H1 (cell line): ENCODE data around the gene MYH13. TPM values are rescaled to one million over a fixed set of nuclear protein-coding genes. Genes with fewer than 3 reads are reported as not detected.

Source experiments
- CTCF ChIA-PET: fragments of 300-600 bp; sonication (Branson Sonifier 250); formaldehyde crosslinking; loops from one replicate; lab custom pipeline; 2021; ENCODE audit not compliant: partially characterized antibody; lab: Charles Lee
- POLR2A ChIA-PET: fragments of 300-600 bp; sonication (Branson Sonifier 250); formaldehyde crosslinking; loops from one replicate; lab custom pipeline; 2021; ENCODE audit warnings: inconsistent platforms; ENCODE audit not compliant: partially characterized antibody; lab: Charles Lee
- DNase-seq, 2 experiments: peaks; one replicate each; pipeline versions ENCODE4 v3.0.0 to v3.0.0-alpha.2; 2010 to 2022; ENCODE audit warnings: low spot score in 2 of 2, low read depth in 1 of 2, mixed read lengths in 1 of 2
- FAIRE-seq: peaks from 2 replicates; lab custom pipeline; 2011; peaks lifted over from hg19 to GRCh38; lab: Jason Lieb, UNC
- H2AFZ ChIP-seq: 2 replicates; pipeline ENCODE4 v1.8.1; 2012; ENCODE audit warnings: low read length, inconsistent platforms
- H2AK5ac ChIP-seq: 2 replicates; pipeline ENCODE4 v1.6.1; 2013; ENCODE audit warnings: low read depth, low read length
- H2BK120ac ChIP-seq: replicated peaks from 2 replicates; pipeline ENCODE3; 2013; ENCODE audit warnings: low read depth, low read length, inconsistent platforms
- H2BK12ac ChIP-seq: 2 replicates; pipeline ENCODE4 v1.6.1; 2013; ENCODE audit warnings: low read depth, low read length
- H2BK15ac ChIP-seq: 2 replicates; pipeline ENCODE4 v1.6.1; 2013; ENCODE audit warnings: low read length
- H2BK20ac ChIP-seq: 2 replicates; pipeline ENCODE4 v1.6.1; 2013; ENCODE audit warnings: low read length
- H2BK5ac ChIP-seq: 2 replicates; pipeline ENCODE4 v1.6.1; 2013; ENCODE audit warnings: low read depth, low read length
- H3K14ac ChIP-seq: 2 replicates; pipeline ENCODE4 v1.6.1; 2013; ENCODE audit warnings: inconsistent platforms; ENCODE audit not compliant: insufficient read length
- H3K18ac ChIP-seq: 2 replicates; pipeline ENCODE4 v1.6.1; 2013; ENCODE audit warnings: low read length; ENCODE audit errors: extremely low read depth
- H3K23ac ChIP-seq: 2 replicates; pipeline ENCODE4 v1.6.1; 2013; ENCODE audit warnings: inconsistent platforms; ENCODE audit not compliant: insufficient read length
- H3K23me2 ChIP-seq: 2 replicates; pipeline ENCODE4 v1.6.1; 2013; ENCODE audit warnings: low read depth, low read length
- H3K27ac ChIP-seq: 2 replicates; pipeline ENCODE4 v1.6.1; 2011; ENCODE audit warnings: low read depth, low read length, inconsistent platforms
- H3K27me3 ChIP-seq, 4 experiments: replicated peaks in 1 of 4; 1 replicate in 1 of 4; 2 replicates in 3 of 4; pipeline versions ENCODE4 v1.6.1 to v1.8.1; 2011 to 2013; ENCODE audit warnings: low read length in 3 of 4, mild to moderate bottlenecking in 3 of 4, inconsistent platforms in 2 of 4, mixed read lengths in 2 of 4, moderate library complexity in 1 of 4; ENCODE audit not compliant: control insufficient read depth in 3 of 4, insufficient read depth in 3 of 4; ENCODE audit errors: extremely low read depth in 1 of 4
- H3K36me3 ChIP-seq, 4 experiments: 2 replicates each; pipeline versions ENCODE4 v1.6.1 to v1.8.1; 2011 to 2013; ENCODE audit warnings: mild to moderate bottlenecking in 4 of 4, low read length in 3 of 4, moderate library complexity in 2 of 4, control low read depth in 1 of 4, inconsistent platforms in 1 of 4; ENCODE audit not compliant: insufficient read depth in 4 of 4, control insufficient read depth in 2 of 4
- H3K4ac ChIP-seq: replicated peaks from 2 replicates; pipeline ENCODE3; 2013; ENCODE audit warnings: low read length, low read depth, mixed read lengths, inconsistent platforms; ENCODE audit not compliant: insufficient read length
- H3K4me1 ChIP-seq, 4 experiments: replicated peaks in 1 of 4; 1 replicate in 1 of 4; 2 replicates in 3 of 4; pipeline versions ENCODE4 v1.6.1 to v1.8.1; 2011 to 2013; ENCODE audit warnings: low read length in 3 of 4, inconsistent platforms in 2 of 4, mixed read lengths in 1 of 4; ENCODE audit not compliant: insufficient read depth in 4 of 4, control insufficient read depth in 3 of 4
- H3K4me2 ChIP-seq, 2 experiments: 2 replicates each; pipeline versions ENCODE4 v1.6.1 to v1.8.1; 2011 to 2013; ENCODE audit warnings: low read depth in 2 of 2, low read length in 2 of 2, control low read depth in 1 of 2, inconsistent platforms in 1 of 2, mild to moderate bottlenecking in 1 of 2; ENCODE audit not compliant: insufficient read depth in 1 of 2
- H3K4me3 ChIP-seq, 4 experiments: fragments of 200-600, 300-600 bp in 1 of 4; sonication (generic), shearing (Covaris generic), sonication (Bioruptor Twin) in 1 of 4; 2 replicates each; pipeline versions ENCODE4 v1.5.1 to v1.8.1; 2011 to 2016; ENCODE audit warnings: low read length in 4 of 4, low read depth in 3 of 4, control low read depth in 2 of 4, inconsistent platforms in 2 of 4, mild to moderate bottlenecking in 2 of 4, mixed read lengths in 1 of 4, moderate library complexity in 1 of 4; ENCODE audit not compliant: insufficient read depth in 2 of 4; ENCODE audit errors: extremely low read depth in 1 of 4
- H3K56ac ChIP-seq: replicated peaks from 2 replicates; pipeline ENCODE3; 2013; ENCODE audit warnings: low read depth, mild to moderate bottlenecking, mixed read lengths, low read length, inconsistent platforms; ENCODE audit not compliant: insufficient read length
- H3K79me1 ChIP-seq: 2 replicates; pipeline ENCODE4 v1.6.1; 2013; ENCODE audit warnings: low read depth, low read length, control low read depth
- H3K79me2 ChIP-seq, 2 experiments: 2 replicates each; pipeline versions ENCODE4 v1.6.1 to v1.8.1; 2012 to 2013; ENCODE audit warnings: low read length in 2 of 2, mild to moderate bottlenecking in 2 of 2, inconsistent platforms in 1 of 2; ENCODE audit not compliant: insufficient read depth in 2 of 2, control insufficient read depth in 1 of 2
- H3K9ac ChIP-seq, 4 experiments: replicated peaks in 1 of 4; 1 replicate in 1 of 4; 2 replicates in 3 of 4; pipeline versions ENCODE4 v1.6.1 to v1.8.1; 2011 to 2013; ENCODE audit warnings: low read depth in 3 of 4, low read length in 3 of 4, control low read depth in 2 of 4, mild to moderate bottlenecking in 2 of 4, moderate library complexity in 2 of 4, inconsistent platforms in 1 of 4; ENCODE audit errors: extremely low read depth in 1 of 4
- H3K9me3 ChIP-seq, 2 experiments: 2 replicates each; pipeline versions ENCODE4 v1.6.1 to v1.8.1; 2012 to 2013; ENCODE audit warnings: mild to moderate bottlenecking in 2 of 2, moderate library complexity in 2 of 2, control low read depth in 1 of 2, inconsistent platforms in 1 of 2, low read depth in 1 of 2, low read length in 1 of 2, mixed read lengths in 1 of 2; ENCODE audit not compliant: insufficient read depth in 2 of 2
- H4K20me1 ChIP-seq, 2 experiments: replicated peaks in 1 of 2; 2 replicates each; pipeline versions ENCODE3 to v1.8.1; 2011 to 2013; ENCODE audit warnings: inconsistent platforms in 2 of 2, low read length in 2 of 2, mild to moderate bottlenecking in 1 of 2; ENCODE audit not compliant: insufficient read depth in 2 of 2, control insufficient read depth in 1 of 2
- H4K5ac ChIP-seq: 2 replicates; pipeline ENCODE4 v1.6.1; 2013; ENCODE audit warnings: low read length, low read depth, mixed read lengths, inconsistent platforms; ENCODE audit not compliant: insufficient read length
- H4K8ac ChIP-seq: 2 replicates; pipeline ENCODE4 v1.8.0; 2013; ENCODE audit warnings: mild to moderate bottlenecking, moderate library complexity, low read length, inconsistent platforms; ENCODE audit not compliant: insufficient read depth; ENCODE audit errors: extremely low read depth
- H4K91ac ChIP-seq: replicated peaks from 2 replicates; pipeline ENCODE3; 2013; ENCODE audit warnings: low read length, mixed read lengths, inconsistent platforms; ENCODE audit not compliant: insufficient read length
- BRCA1 ChIP-seq: IDR thresholded peaks from 2 replicates; pipeline ENCODE4 v1.6.1; 2012; ENCODE audit warnings: low read depth, low read length, improper control_type of control experiment
- CEBPB ChIP-seq: IDR thresholded peaks from 2 replicates; pipeline ENCODE4 v1.6.1; 2012; ENCODE audit warnings: low read depth, low read length
- EGR1 ChIP-seq: IDR thresholded peaks from 2 replicates; pipeline ENCODE4 v1.6.1; 2011; ENCODE audit warnings: low read depth, low read length, borderline replicate concordance
- EP300 ChIP-seq, 2 experiments: IDR thresholded peaks; 1 replicate in 1 of 2; 2 replicates in 1 of 2; pipeline ENCODE4 v1.6.1; 2011 to 2012; ENCODE audit warnings: low read depth in 2 of 2, low read length in 2 of 2, mild to moderate bottlenecking in 2 of 2, borderline replicate concordance in 1 of 2, inconsistent platforms in 1 of 2, moderate library complexity in 1 of 2
- FOSL1 ChIP-seq: IDR thresholded peaks from 2 replicates; pipeline ENCODE4 v1.6.1; 2011; ENCODE audit warnings: mild to moderate bottlenecking, low read depth, low read length, moderate library complexity; ENCODE audit not compliant: insufficient read depth
- HDAC2 ChIP-seq, 2 experiments: fragments of 300-600 bp in 1 of 2; sonication (generic) in 1 of 2; IDR thresholded peaks; 2 replicates each; pipeline ENCODE4 v1.6.1; 2011 to 2012; ENCODE audit warnings: low read depth in 2 of 2, low read length in 2 of 2, mild to moderate bottlenecking in 2 of 2, moderate library complexity in 2 of 2, borderline replicate concordance in 1 of 2, inconsistent platforms in 1 of 2
- RAD21 ChIP-seq, 2 experiments: IDR thresholded peaks in 1 of 2; conservative IDR thresholded peaks in 1 of 2; 2 replicates each; pipeline ENCODE4 v1.6.1; 2011; ENCODE audit warnings: low read depth in 2 of 2, low read length in 2 of 2, improper control_type of control experiment in 1 of 2, inconsistent platforms in 1 of 2, mild to moderate bottlenecking in 1 of 2, moderate library complexity in 1 of 2
- SP2 ChIP-seq: IDR thresholded peaks from 2 replicates; pipeline ENCODE4 v1.6.1; 2012; ENCODE audit warnings: mild to moderate bottlenecking, low read length, inconsistent platforms
- SRF ChIP-seq: IDR thresholded peaks from 2 replicates; pipeline ENCODE4 v1.6.1; 2011; ENCODE audit warnings: mild to moderate bottlenecking, low read depth, low read length, moderate library complexity
- TCF12 ChIP-seq: IDR thresholded peaks from 2 replicates; pipeline ENCODE4 v1.6.1; 2011; ENCODE audit warnings: low read depth, mild to moderate bottlenecking, low read length
- WGBS, 2 experiments: shearing (Covaris generic) in 1 of 2; methylation state at CpG; one replicate each; pipeline versions ENCODE4 v1.1.6 to v1.1.7; 2013 to 2015; ENCODE audit warnings: low lambda C conversion rate in 2 of 2, mixed read lengths in 2 of 2, inconsistent platforms in 1 of 2, low coverage in 1 of 2, missing lambda C conversion rate in 1 of 2; ENCODE audit not compliant: insufficient replicate concordance in 2 of 2, insufficient coverage in 1 of 2, insufficient read length in 1 of 2; ENCODE audit errors: extremely low coverage in 1 of 2, missing lambda C conversion rate in 1 of 2; 5-methylcytosine and 5-hydroxymethylcytosine counted together
- polyA plus RNA-seq, 7 experiments: library from polyadenylated mRNA; depleted of rRNA in 3 of 7; stranded (reverse) in 5 of 7; unstranded in 2 of 7; fragments of >200 nt in 5 of 7; fragments of 200-250 nt in 2 of 7; gene quantifications; 1 replicate in 5 of 7; 2 replicates in 1 of 7; 4 replicates in 1 of 7; pipeline versions ENCODE4 v1.2.1 to v1.2.3, GENCODE V29; 2011 to 2013; ENCODE audit warnings: missing spikeins in 2 of 7, mixed read lengths in 2 of 7
- total RNA-seq: library from RNA; stranded (reverse); fragmentation: NEBNext Ultra II Directional; extraction: Animal tissue kit (Norgen Biotek cat#: 25700); gene quantifications from 2 replicates; pipeline ENCODE4 v1.2.1, GENCODE V29; 2021

The MYH13 gene
- total and polyA plus RNA-seq, 2 of the 8 experiments (the other 6 are each of a cell fraction or from before 2014, with no cell fraction given) = not detected

DNA sequence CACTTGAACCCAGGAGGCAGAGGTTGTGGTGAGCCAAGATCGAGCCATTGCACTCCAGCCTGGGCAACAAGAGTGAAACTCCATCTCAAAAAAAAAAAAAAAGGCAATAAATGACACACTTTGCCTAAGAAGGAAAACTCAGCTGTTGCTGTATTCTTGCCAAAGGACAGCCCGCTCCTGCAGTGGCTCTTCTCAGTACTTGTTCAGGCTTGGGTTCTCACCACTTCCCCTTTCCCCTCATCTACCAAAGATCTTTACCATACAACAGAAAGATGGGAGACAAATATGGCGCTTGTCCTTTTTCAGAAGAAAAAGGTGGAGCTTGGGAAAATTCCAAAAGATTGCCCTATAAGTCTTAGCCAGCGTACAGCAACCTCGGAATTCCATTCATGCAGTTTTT is 58.5 kb downstream of the MYH13 start:
- peaks cover 1 to 3% of the 10 kb centered on the region in 2 experiments; a peak in 2 of 4 replicates for H3K9me3 ChIP-seq
- no peaks in the 10 kb centered on the region for H3K36me3 ChIP-seq
- H3K79me1 ChIP-seq = no peaks in the 10 kb centered on the region
- no peaks in the 10 kb centered on the region for H3K79me2 ChIP-seq
- ChIA-PET CTCF (interaction anchor here (0.6 to 7.6 kb wide), 13 partner anchors 11 to 386 kb away, joined by 3 to 92 read pairs (median 5); no protein-coding TSS in a partner anchor), POLR2A (no interaction called here)
- FAIRE-seq (no peak), DNase-seq (no peak)
- no peak overlapping the region for H2AK5ac ChIP-seq
- no peak overlapping the region for H3K14ac ChIP-seq
- H4K8ac ChIP-seq = no peak overlapping the region
- WGBS, 2 experiments = 72% methylated on average over 5 of the region's 5 CpGs; no CpG with 5 or more reads in 1 of the 2 experiments
- H3K27me3 ChIP-seq = no peaks in the 10 kb centered on the region
- H3K56ac ChIP-seq = no peak overlapping the region
- H3K4me1 ChIP-seq = no peaks in the 10 kb centered on the region; a peak in 1 of 7 replicates
- no peak overlapping the region for H4K5ac ChIP-seq
- no peaks in the 10 kb centered on the region for H3K23me2 ChIP-seq
- H2BK20ac ChIP-seq = no peak overlapping the region
- H3K18ac ChIP-seq = no peak overlapping the region
- no peak overlapping the region for H2BK12ac ChIP-seq
- no peak for TF ChIP-seq RAD21 (IDR thresholded peaks at IDR 0.05 in 1 of 2, conservative IDR thresholded peaks at IDR 0.05 in 1 of 2; ENCODE audit: low read depth in 2 of 2, low read length in 2 of 2)
- TF ChIP-seq EGR1 = no peak
- no peak for TF ChIP-seq SRF
- no peak for TF ChIP-seq HDAC2 (IDR thresholded peaks at IDR 0.05; ENCODE audit: borderline replicate concordance in 1 of 2, low read depth in 2 of 2, low read length in 2 of 2)
- TF ChIP-seq TCF12 = no peak
- TF ChIP-seq FOSL1 = no peak
- no peak for TF ChIP-seq SP2
- TF ChIP-seq BRCA1 = no peak
- TF ChIP-seq EP300 (IDR thresholded peaks at IDR 0.05; ENCODE audit: borderline replicate concordance in 1 of 2, low read depth in 2 of 2, low read length in 2 of 2) = no peak
- TF ChIP-seq CEBPB = no peak
- no peak overlapping the region for H3K4me2 ChIP-seq
- no peak overlapping the region for H2BK15ac ChIP-seq
- H3K4me3 ChIP-seq = no peak overlapping the region
- H3K4ac ChIP-seq = no peak overlapping the region
- H3K9ac ChIP-seq = no peak overlapping the region
- no peak overlapping the region for H3K27ac ChIP-seq
- H4K91ac ChIP-seq = no peak overlapping the region
- H2BK5ac ChIP-seq = no peak overlapping the region
- no peak overlapping the region for H2BK120ac ChIP-seq
- no peak overlapping the region for H3K23ac ChIP-seq
- H2AFZ ChIP-seq = no peak overlapping the region
- no peaks in the 10 kb centered on the region for H4K20me1 ChIP-seq
